GM23338 (cell line): ENCODE measurements around the gene MYLK.

ENCODE experiments used
- JUNB ChIP-seq: IDR thresholded peaks from one replicate; pipeline ENCODE4 v1.6.1; 2016; ENCODE audit warnings: antibody characterized with exemption; ENCODE audit not compliant: unreplicated experiment
- NANOG ChIP-seq: IDR thresholded peaks from 2 replicates; pipeline ENCODE4 v1.6.1; 2016; ENCODE audit warnings: antibody characterized with exemption, borderline replicate concordance
- POLR2AphosphoS5 ChIP-seq: IDR thresholded peaks from 2 replicates; pipeline ENCODE4 v1.6.1; 2016; ENCODE audit warnings: antibody characterized with exemption, low read depth
- TF ChIP-seq, protein P1 (sequence below), 2 experiments: fragments of 200-600 bp in 1 of 2; sonication (generic) in 1 of 2; conservative IDR thresholded peaks; 2 replicates each; pipeline versions ENCODE4 v1.5.1 to v1.6.1; 2016 to 2017; ENCODE audit warnings: antibody characterized with exemption in 2 of 2, low read depth in 2 of 2, mild to moderate bottlenecking in 2 of 2, moderate library complexity in 1 of 2
- TF ChIP-seq, protein P2 (sequence below): IDR thresholded peaks from one replicate; pipeline ENCODE4 v1.6.1; 2018; ENCODE audit warnings: antibody characterized with exemption; ENCODE audit not compliant: unreplicated experiment

DNA sequence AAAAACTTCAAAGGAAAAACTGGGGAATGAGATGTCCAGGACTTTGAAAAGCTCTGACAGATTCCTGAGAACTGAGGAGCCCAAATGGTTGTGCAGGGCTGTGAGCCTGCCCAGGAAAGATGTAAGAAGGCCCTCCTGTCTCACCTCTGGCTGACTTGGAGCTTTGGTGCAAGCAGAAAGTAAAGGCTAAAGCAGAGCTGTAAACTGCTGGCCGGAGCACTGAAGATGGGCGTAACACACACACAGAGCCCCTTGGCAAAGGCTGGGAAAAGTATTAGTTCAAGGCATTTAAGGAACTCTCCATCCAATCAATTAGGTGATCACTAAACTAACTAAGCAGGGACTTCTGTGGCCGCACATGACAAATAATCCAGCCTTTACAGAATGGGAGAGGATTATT lies 155.1 kb downstream of the MYLK start:
- TF ChIP-seq, protein P1, sequence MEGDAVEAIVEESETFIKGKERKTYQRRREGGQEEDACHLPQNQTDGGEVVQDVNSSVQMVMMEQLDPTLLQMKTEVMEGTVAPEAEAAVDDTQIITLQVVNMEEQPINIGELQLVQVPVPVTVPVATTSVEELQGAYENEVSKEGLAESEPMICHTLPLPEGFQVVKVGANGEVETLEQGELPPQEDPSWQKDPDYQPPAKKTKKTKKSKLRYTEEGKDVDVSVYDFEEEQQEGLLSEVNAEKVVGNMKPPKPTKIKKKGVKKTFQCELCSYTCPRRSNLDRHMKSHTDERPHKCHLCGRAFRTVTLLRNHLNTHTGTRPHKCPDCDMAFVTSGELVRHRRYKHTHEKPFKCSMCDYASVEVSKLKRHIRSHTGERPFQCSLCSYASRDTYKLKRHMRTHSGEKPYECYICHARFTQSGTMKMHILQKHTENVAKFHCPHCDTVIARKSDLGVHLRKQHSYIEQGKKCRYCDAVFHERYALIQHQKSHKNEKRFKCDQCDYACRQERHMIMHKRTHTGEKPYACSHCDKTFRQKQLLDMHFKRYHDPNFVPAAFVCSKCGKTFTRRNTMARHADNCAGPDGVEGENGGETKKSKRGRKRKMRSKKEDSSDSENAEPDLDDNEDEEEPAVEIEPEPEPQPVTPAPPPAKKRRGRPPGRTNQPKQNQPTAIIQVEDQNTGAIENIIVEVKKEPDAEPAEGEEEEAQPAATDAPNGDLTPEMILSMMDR (conservative IDR thresholded peaks at IDR 0.05; ENCODE audit: low read depth in 2 of 2) = no peak
- TF ChIP-seq POLR2AphosphoS5 (no peak), JUNB (no peak), NANOG (no peak)
- TF ChIP-seq, protein P2, sequence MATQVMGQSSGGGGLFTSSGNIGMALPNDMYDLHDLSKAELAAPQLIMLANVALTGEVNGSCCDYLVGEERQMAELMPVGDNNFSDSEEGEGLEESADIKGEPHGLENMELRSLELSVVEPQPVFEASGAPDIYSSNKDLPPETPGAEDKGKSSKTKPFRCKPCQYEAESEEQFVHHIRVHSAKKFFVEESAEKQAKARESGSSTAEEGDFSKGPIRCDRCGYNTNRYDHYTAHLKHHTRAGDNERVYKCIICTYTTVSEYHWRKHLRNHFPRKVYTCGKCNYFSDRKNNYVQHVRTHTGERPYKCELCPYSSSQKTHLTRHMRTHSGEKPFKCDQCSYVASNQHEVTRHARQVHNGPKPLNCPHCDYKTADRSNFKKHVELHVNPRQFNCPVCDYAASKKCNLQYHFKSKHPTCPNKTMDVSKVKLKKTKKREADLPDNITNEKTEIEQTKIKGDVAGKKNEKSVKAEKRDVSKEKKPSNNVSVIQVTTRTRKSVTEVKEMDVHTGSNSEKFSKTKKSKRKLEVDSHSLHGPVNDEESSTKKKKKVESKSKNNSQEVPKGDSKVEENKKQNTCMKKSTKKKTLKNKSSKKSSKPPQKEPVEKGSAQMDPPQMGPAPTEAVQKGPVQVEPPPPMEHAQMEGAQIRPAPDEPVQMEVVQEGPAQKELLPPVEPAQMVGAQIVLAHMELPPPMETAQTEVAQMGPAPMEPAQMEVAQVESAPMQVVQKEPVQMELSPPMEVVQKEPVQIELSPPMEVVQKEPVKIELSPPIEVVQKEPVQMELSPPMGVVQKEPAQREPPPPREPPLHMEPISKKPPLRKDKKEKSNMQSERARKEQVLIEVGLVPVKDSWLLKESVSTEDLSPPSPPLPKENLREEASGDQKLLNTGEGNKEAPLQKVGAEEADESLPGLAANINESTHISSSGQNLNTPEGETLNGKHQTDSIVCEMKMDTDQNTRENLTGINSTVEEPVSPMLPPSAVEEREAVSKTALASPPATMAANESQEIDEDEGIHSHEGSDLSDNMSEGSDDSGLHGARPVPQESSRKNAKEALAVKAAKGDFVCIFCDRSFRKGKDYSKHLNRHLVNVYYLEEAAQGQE = no peak
